Measurements from ENCODE around the gene LRP3. TPM values are rescaled to one million over a fixed set of nuclear protein-coding genes. Genes with fewer than 3 reads are reported as not detected.
"Not testable (repeated sequence)": the region's sequence is repeated elsewhere in the genome, so short reads cannot be mapped to it uniquely, and the experiment has no call there.

Gene LRP3
- total RNA-seq, 1 donor from 2014 or later, result 24.4 TPM

- DNase-seq, result no peak
Observed at GRCh38 chr19:33202546-33203507, 8.7 kb downstream of the LRP3 start.

- DNase-seq, result no peak
Observed at GRCh38 chr19:33203529-33203928, 9.4 kb downstream of the LRP3 start.

- DNase-seq, result no peak
Observed at GRCh38 chr19:33204136-33204973, 10.2 kb downstream of the LRP3 start.

- DNase-seq, result no peak
Observed at GRCh38 chr19:33205110-33205509, 11.0 kb downstream of the LRP3 start.

- DNase-seq, result no peak
Observed at GRCh38 chr19:33205531-33206260, 11.6 kb downstream of the LRP3 start.

GRCh38 chr19:33206261-33207039 is 12.3 kb downstream of the LRP3 start:
- no peak for DNase-seq

- no peak for DNase-seq
Observed at GRCh38 chr19:33207040-33207620, 13.0 kb downstream of the LRP3 start.

- no peak for DNase-seq
Observed at GRCh38 chr19:33207903-33208302, 13.8 kb downstream of the LRP3 start.

GRCh38 chr19:33208371-33208895 is 14.3 kb downstream of the LRP3 start:
- no peak for DNase-seq

- no peak for DNase-seq
Observed at GRCh38 chr19:33208904-33209849, 15.0 kb downstream of the LRP3 start.

- not testable (repeated sequence) for DNase-seq
Observed at GRCh38 chr19:33209850-33210230, 15.7 kb downstream of the LRP3 start.

- no peak for DNase-seq
Observed at GRCh38 chr19:33210266-33210940, 16.3 kb downstream of the LRP3 start.

GRCh38 chr19:33211794-33212435 is 17.8 kb downstream of the LRP3 start:
- peak; percentile 81 for DNase-seq

- no peak for DNase-seq
Observed at GRCh38 chr19:33212436-33213172, 18.5 kb downstream of the LRP3 start.

- peak; percentile 57 for DNase-seq
Observed at GRCh38 chr19:33214596-33214995, 20.5 kb downstream of the LRP3 start.

- no peak for DNase-seq
Observed at GRCh38 chr19:33215438-33216197, 21.5 kb downstream of the LRP3 start.

GRCh38 chr19:33216198-33216830 is 22.2 kb downstream of the LRP3 start:
- no peak for DNase-seq
